ENCODE data around the gene CFD.

The CFD gene

DNA sequence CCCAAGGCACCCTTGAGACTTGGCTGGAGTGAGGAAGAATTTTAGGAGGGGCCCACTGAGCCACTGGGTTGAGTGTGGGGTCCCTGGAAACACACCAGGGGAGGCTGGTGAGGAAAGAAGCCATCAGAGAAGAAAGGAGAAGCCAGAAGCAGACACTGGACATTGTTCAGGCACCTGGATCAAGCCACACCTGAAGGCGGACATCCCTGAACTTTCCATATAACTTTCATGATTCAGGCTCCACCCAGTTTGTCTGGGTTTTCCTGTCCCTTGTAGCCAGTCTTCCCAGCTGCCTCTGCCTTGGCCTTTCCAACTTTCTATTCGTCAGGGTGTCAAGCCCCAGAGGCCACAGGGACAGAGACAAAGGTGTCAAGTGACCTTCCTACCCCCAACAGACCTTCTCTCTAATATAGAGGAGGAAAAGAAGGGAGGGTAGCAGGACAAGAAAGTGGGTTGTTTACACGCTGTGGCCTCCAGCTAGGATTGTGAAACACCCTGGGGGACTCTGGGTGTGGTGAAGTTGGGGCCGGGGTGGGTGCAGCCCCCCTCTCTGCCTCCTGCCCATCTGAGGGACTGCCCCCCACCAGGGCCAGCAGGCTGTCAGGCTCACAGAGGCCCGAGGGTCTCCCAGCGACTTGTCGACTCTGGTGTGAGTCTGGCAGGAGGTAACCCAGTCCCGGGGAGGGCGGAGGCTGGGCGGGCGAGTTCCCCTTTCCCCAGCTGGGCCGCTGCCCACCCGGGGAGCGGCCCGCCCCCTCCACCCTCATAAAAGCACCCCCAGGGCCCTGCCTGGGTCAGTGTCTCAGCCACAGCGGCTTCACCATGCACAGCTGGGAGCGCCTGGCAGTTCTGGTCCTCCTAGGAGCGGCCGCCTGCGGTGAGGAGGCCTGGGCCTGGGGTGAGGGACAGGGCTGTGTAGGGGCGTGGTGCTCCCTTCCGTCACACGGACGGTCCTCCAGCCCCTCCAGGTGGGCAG is at the start of gene CFD:
CFD (plus strand) TSS at position 797 of the 976 bp plus-strand sequence; CDS start at position 823, 26 bp downstream.
- Histone ChIP-seq H3K9me2 (replicated peaks; ENCODE audit: low read depth, low read length) (no peaks in the 10 kb centered on the region), H3K4me3 (ENCODE audit: low read length, poor library complexity, severe bottlenecking) (no peak within 1 kb of the TSS), H4K20me1 (ENCODE audit: insufficient read depth, low read length, poor library complexity, severe bottlenecking) (no peaks in the 10 kb centered on the region), H3K4me1 (ENCODE audit: insufficient read depth, low read length, poor library complexity, severe bottlenecking) (no peaks in the 10 kb centered on the region), H3F3A (ENCODE audit: low read depth) (no peaks in the 10 kb centered on the region), H3K9ac (ENCODE audit: low read depth, low read length, poor library complexity, severe bottlenecking) (no peak within 1 kb of the TSS), H3K79me2 (ENCODE audit: insufficient read depth, low read length) (no peaks in the 10 kb centered on the region), H3K27me3 (ENCODE audit: insufficient read depth, low read length, poor library complexity, severe bottlenecking) (no peaks in the 10 kb centered on the region), H3K9me3 (ENCODE audit: insufficient read depth, low read depth, low read length) (no peaks in the 10 kb centered on the region), H2AFZ (ENCODE audit: low read length) (no peak within 1 kb of the TSS), H3K4me2 (ENCODE audit: low read depth, low read length, poor library complexity, severe bottlenecking) (no peak within 1 kb of the TSS), H3K36me3 (ENCODE audit: insufficient read depth, low read length) (no peaks in the 10 kb centered on the region)
- TF ChIP-seq, protein P1, sequence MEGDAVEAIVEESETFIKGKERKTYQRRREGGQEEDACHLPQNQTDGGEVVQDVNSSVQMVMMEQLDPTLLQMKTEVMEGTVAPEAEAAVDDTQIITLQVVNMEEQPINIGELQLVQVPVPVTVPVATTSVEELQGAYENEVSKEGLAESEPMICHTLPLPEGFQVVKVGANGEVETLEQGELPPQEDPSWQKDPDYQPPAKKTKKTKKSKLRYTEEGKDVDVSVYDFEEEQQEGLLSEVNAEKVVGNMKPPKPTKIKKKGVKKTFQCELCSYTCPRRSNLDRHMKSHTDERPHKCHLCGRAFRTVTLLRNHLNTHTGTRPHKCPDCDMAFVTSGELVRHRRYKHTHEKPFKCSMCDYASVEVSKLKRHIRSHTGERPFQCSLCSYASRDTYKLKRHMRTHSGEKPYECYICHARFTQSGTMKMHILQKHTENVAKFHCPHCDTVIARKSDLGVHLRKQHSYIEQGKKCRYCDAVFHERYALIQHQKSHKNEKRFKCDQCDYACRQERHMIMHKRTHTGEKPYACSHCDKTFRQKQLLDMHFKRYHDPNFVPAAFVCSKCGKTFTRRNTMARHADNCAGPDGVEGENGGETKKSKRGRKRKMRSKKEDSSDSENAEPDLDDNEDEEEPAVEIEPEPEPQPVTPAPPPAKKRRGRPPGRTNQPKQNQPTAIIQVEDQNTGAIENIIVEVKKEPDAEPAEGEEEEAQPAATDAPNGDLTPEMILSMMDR (conservative IDR thresholded peaks at IDR 0.05; ENCODE audit: low read length) = no peak
- no peak for TF ChIP-seq EZH2phosphoT487 (IDR thresholded peaks at IDR 0.05; ENCODE audit: borderline replicate concordance)

DNA sequence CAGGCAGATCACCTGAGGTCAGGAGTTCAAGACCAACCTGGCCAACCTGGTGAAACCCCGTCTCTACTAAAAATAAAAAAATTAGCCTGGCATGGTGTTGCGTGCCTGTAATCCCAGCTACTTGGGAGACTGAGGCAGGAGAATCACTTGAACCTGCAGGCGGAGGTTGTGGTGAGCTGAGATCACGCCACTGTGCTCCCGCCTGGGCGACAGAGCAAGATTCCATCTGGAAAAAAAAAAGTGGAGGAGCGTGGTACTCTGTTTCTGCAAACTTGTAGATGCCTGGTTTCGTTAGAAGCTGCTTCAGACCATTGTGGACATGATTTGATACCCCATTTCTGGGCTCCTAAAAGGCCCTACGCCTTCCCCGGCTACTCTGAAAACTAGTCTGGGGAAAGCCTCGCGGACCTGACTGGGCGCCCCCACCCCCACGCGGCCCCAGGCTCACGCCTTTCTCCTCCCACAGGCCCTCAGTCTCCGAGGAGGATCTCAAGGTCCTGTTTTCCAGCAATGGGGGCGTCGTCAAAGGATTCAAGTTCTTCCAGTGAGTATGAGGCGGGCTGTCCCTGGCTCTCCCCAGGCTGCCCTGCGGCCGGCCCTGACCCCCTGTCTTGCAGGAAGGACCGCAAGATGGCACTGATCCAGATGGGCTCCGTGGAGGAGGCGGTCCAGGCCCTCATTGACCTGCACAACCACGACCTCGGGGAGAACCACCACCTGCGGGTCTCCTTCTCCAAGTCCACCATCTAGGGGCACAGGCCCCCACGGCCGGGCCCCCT is 49.2 kb upstream of the CFD start:
- Histone ChIP-seq H3K79me2 (ENCODE audit: insufficient read depth, low read length) (peaks cover 40% of the 10 kb centered on the region), H4K20me1 (ENCODE audit: insufficient read depth, low read length, poor library complexity, severe bottlenecking) (peaks cover 67% of the 10 kb centered on the region)
- TF ChIP-seq, protein P1 (conservative IDR thresholded peaks at IDR 0.05; ENCODE audit: low read length) = no peak
- TF ChIP-seq EZH2phosphoT487 (IDR thresholded peaks at IDR 0.05; ENCODE audit: borderline replicate concordance) = no peak

GRCh38 chr19:810883-811489 is 48.5 kb upstream of the CFD start:
- no peaks in the 10 kb centered on the region for H3K9me2 ChIP-seq (replicated peaks; ENCODE audit: low read depth, low read length)
- no peak overlapping the region for H3K4me2 ChIP-seq (ENCODE audit: low read depth, low read length, poor library complexity, severe bottlenecking)
- H3K79me2 ChIP-seq (ENCODE audit: insufficient read depth, low read length) = peaks cover 33% of the 10 kb centered on the region
- no peak overlapping the region for H3K9ac ChIP-seq (ENCODE audit: low read depth, low read length, poor library complexity, severe bottlenecking)
- no peaks in the 10 kb centered on the region for H3K9me3 ChIP-seq (ENCODE audit: insufficient read depth, low read depth, low read length)
- H3K27me3 ChIP-seq (ENCODE audit: insufficient read depth, low read length, poor library complexity, severe bottlenecking) = no peaks in the 10 kb centered on the region
- peaks cover 18% of the 10 kb centered on the region; the same call in 1 of the 2 replicates for H3F3A ChIP-seq (ENCODE audit: low read depth)
- peaks cover 59% of the 10 kb centered on the region for H4K20me1 ChIP-seq (ENCODE audit: insufficient read depth, low read length, poor library complexity, severe bottlenecking)
- H3K4me1 ChIP-seq (ENCODE audit: insufficient read depth, low read length, poor library complexity, severe bottlenecking) = no peaks in the 10 kb centered on the region
- H2AFZ ChIP-seq (ENCODE audit: low read length) = no peak overlapping the region
- H3K4me3 ChIP-seq (ENCODE audit: low read length, poor library complexity, severe bottlenecking) = no peak overlapping the region
- TF ChIP-seq EZH2phosphoT487 (IDR thresholded peaks at IDR 0.05; ENCODE audit: borderline replicate concordance) = no peak
- TF ChIP-seq, protein P1 (conservative IDR thresholded peaks at IDR 0.05; ENCODE audit: low read length) = no peak
- H3K36me3 ChIP-seq (ENCODE audit: insufficient read depth, low read length) = peaks cover 75% of the 10 kb centered on the region; the same call in 1 of the 2 replicates

More for the DNA sequence above, 49.2 kb upstream of the CFD start:
- H3K36me3 ChIP-seq (ENCODE audit: insufficient read depth, low read length) = peaks cover 78% of the 10 kb centered on the region; the same call in 1 of the 2 replicates
- H3K4me1 ChIP-seq (ENCODE audit: insufficient read depth, low read length, poor library complexity, severe bottlenecking) = no peaks in the 10 kb centered on the region
- H3K27me3 ChIP-seq (ENCODE audit: insufficient read depth, low read length, poor library complexity, severe bottlenecking) = no peaks in the 10 kb centered on the region
- H3K4me3 ChIP-seq (ENCODE audit: low read length, poor library complexity, severe bottlenecking) = no peak overlapping the region
- H3F3A ChIP-seq (ENCODE audit: low read depth) = peaks cover 18% of the 10 kb centered on the region; the same call in 1 of the 2 replicates
- H3K9me3 ChIP-seq (ENCODE audit: insufficient read depth, low read depth, low read length) = no peaks in the 10 kb centered on the region
- no peak overlapping the region for H3K9ac ChIP-seq (ENCODE audit: low read depth, low read length, poor library complexity, severe bottlenecking)
- H3K9me2 ChIP-seq (replicated peaks; ENCODE audit: low read depth, low read length) = no peaks in the 10 kb centered on the region
- no peak overlapping the region for H3K4me2 ChIP-seq (ENCODE audit: low read depth, low read length, poor library complexity, severe bottlenecking)
- H2AFZ ChIP-seq (ENCODE audit: low read length) = no peak overlapping the region
